Endometrium (tissue), 2 donors: ENCODE data around the gene RRBP1.

Experiments
- FAIRE-seq: peaks from 2 replicates; lab custom pipeline; 2012; peaks lifted over from hg19 to GRCh38; lab: Jason Lieb, UNC
- donor health status: control.
- donor health status: control.

RRBP1 gene

DNA sequence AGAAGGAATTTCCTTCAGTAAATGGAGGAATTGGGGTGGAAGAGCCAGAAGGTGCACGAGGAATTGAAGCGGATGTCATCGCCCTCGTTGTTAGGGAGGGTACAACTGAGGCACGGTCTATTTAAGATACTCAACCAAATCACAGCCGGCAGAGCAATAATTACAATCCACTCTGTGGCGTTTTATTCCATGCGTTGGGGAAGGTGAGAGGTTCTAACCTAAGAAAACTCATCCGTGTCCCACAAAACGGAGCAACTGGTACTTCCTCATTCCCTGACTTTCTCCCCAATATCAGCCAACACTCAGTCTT lies 802 bp upstream of the RRBP1 start:
- FAIRE-seq = no peak

DNA sequence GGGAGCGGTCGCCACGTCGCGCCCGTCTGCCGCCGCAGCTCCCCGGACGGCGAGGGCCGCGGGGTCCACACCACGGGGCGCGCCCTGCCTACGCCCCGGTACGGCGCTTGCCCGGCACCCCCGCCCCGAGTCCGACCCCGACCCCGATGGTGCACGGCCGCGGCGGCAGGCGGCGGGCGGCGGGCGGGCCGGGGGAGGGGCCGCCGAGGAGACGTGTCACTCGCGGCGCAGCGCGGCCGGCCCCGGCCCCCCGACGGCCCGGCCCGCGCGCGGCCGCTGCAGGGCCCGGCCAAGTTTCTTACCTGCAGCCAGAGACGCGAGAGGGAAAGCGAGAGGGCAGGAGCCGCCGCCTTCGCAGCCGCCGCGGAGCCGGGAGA lies 328 bp downstream of the RRBP1 start:
- no peak for FAIRE-seq

DNA sequence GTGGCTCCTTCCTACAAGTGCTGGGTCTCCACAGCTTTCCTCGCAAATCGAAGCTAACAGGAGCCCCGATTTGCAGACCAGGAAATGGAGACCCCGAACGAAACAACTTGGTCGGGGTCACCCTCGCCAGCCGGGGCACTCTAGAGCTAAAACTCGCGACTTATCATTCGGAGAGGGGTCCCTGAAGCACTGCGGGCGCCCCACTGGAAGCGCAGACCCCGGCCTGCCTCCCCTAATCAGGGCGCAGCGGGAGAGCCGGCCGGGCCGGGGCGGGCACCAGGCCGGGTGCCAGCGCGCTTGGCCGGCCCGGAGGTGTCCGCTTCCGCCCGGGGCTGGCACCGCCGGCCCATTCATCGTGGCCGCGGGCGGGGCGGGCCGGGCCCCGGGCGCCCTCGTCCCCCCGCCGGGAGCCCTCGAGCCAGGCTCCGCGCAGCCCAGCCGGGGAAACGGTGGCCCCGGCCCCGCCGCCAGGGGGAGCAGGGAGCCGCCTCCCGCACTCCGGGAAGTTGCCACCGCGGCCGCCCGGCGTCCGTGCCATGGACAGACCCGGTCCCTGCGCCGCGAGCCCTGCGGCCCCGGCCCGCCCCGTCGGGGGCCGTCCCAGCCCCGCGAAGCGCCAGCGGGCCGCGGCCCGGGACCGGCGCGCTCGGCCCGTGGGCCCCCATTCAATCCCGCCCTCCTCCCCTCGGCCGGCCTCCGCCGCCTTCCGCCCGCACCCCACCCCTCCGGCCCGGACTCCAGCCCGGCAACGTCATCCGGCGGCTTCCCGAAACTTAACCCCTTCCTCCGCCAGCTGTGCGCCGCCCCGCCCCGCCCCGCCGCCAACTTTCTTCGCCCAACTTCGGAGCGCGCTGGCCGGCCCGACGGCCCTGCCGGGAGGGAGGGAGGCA lies 961 bp downstream of the RRBP1 start:
- FAIRE-seq = no peak

- no peak for FAIRE-seq
Measured at GRCh38 chr20:17679941-17680835, 1.9 kb downstream of the RRBP1 start.

GRCh38 chr20:17678886-17679285 lies 3.2 kb downstream of the RRBP1 start:
- FAIRE-seq = no peak

- no peak for FAIRE-seq
Measured at GRCh38 chr20:17678295-17678694, 3.7 kb downstream of the RRBP1 start.

- no peak for FAIRE-seq
Measured at GRCh38 chr20:17676942-17677341, 5.1 kb downstream of the RRBP1 start.

- FAIRE-seq = no peak
Measured at GRCh38 chr20:17676378-17676759, 5.7 kb downstream of the RRBP1 start.

GRCh38 chr20:17675519-17676377 lies 6.3 kb downstream of the RRBP1 start:
- no peak for FAIRE-seq

DNA sequence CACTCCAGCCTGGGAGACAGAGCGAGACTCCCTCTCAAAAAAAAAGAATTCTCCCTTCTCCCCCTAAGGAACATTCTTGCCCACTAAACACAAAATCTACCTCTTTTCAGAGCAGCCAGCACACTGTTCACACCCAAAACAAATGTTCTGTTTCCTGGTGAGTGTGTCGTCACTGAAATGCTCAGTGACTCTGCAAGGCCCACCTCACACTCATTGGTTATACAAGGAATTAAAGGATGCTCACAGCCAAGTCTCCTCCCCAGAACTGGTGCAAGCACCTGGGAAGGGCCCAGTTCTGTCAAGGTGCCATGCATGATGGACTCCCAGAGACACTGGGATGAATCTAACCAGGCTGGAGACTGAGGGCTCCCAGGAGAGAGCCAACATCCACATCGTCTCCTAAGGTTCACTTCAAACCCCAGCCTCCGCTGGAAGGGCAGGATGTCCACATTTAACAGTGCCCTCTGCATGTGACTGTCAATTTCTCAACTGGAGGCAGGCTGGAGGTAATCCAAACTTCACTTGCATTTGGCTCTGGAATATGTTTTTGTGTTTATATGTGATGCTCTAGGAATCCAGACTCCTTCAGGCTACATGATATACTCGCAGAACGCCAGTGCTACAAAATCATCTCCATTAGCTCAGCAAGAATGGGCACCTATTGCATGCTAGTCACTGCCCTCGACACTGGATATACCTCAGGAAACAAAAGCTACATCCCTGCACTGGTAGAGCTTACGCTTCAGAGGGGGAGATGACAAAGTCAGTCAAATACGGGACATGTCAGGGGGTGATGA lies 7.1 kb downstream of the RRBP1 start:
- no peak for FAIRE-seq

- no peak for FAIRE-seq
Measured at GRCh38 chr20:17673084-17673483, 9.0 kb downstream of the RRBP1 start.

DNA sequence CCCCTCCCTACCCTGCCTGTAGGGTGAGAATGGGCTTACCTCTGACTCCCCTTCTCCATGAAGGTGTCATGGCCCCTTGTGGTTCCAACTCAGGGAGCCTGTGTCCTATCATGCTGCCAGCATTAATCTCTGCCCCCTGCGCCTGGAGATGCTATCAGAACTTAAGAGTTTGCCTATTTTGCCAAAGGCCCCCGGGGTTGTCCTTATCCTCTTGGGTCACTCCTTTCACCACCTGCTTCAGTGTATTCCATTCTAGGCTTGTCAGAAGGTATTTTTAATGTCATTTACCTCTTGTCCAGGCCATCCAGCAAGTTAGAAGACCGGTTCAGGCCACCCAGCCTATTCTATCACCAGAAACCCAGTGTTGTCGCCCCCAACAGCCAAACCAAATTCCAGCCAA lies 10.5 kb downstream of the RRBP1 start:
- FAIRE-seq = no peak

GRCh38 chr20:17671011-17671410 lies 11.0 kb downstream of the RRBP1 start:
- no peak for FAIRE-seq

GRCh38 chr20:17669306-17669931 lies 12.6 kb downstream of the RRBP1 start:
- FAIRE-seq = no peak

DNA sequence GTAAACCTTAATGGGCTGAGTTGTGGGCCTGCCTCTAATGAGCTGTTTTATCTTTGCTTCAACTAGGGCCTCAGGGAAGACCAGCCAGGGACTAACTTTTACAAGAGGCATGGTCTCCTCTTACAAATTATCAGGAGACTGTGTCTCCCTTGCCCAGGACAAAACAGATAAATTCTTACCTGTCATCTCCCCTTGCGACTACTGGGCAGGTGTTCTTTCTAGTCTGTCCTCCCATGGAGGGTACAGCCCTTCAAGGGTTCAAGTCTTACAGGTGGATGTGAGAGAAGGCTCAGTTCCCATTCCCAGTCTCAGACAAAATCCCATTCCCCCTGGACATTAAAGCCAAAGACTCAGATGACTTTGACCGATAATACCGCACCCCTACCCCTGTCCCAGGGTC lies 13.6 kb downstream of the RRBP1 start:
- no peak for FAIRE-seq

GRCh38 chr20:17667445-17667844 lies 14.6 kb downstream of the RRBP1 start:
- FAIRE-seq = no peak

GRCh38 chr20:17666481-17666880 lies 15.6 kb downstream of the RRBP1 start:
- FAIRE-seq = no peak

DNA sequence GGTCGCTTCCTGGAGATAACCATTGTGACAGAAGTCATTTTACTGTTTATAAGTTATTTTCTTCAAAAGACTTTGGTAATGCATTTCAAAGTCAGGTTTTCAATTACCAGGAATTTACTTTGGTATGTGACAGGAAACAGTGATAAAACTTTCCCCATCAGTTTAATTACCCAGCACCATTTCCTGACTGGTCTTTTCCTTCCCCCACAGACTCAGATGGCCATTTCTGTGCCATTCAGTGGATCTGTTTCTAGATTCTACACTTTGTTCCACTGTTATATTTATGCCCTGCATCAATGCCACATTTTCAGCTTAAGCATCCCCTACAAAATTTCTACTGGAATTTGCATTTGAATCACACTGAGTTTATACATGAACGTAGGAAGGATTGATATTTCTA lies 16.3 kb downstream of the RRBP1 start:
- FAIRE-seq = no peak

GRCh38 chr20:17664025-17664633 lies 17.9 kb downstream of the RRBP1 start:
- FAIRE-seq = no peak

DNA sequence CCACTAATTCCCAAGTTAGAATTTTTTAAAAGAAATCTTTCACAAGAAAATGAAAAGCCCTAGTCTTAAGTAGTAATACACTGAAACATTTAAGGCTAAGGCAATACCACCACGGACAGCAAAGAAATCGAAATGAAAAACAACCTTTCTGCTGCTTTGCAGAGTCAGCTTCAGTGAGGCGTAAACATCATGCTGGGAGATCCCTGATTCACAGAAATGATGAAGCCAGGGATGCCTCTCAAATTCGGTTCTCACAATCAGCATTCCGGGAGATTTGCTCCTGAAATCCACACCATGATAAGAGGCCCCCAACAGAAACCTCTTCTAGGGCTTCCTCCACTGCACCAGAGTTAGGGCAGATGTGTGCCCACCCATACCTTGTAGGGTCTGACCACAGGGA lies 18.6 kb downstream of the RRBP1 start:
- no peak for FAIRE-seq

DNA sequence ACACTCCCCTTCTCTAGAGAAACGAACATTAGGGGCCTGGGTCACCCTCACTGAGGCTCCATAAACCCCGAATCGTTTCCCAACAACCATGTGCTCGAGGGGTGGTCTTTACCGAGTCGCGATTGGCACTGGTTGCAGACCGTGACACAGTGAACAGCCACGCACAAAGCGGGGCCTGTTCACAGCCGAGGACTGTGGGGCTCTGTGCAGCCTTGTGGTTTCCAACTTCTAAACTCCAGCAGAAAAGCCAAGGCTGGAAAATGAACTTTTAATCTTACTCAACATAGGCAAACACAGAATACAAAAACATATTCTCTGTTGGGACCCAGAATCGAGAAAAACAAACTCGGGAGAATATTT lies 19.0 kb downstream of the RRBP1 start:
- no peak for FAIRE-seq
